ENCODE measurements around the gene MGMT. TPM values are rescaled to one million over a fixed set of nuclear protein-coding genes. Genes with fewer than 3 reads are reported as not detected.

MGMT gene
- total and polyA plus RNA-seq, 2 experiments from 2014 or later = 19.3 to 21.9 TPM

DNA sequence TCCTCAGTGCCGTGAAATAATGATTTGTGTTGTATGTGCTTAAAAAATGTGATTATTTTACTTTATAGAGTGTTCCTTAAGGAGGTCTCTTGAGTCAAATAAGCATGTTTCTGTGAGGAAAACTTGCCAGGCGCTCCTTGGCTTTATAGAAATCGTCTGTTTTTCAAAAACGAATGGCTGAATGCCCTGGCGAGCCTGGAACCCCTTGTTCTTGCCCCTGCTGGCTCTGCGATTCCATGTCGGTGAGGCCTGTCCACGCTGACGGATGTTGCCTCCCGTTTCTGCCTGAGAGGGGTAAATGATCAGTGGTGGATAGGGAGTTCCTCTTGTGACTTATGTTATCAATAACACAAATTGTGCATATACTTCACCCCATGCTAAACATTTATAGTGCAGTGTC lies 75.5 kb downstream of the MGMT start:
- Histone ChIP-seq H2AFZ (no peak overlapping the region), H3K79me2 (replicated peaks; ENCODE audit: insufficient read depth) (no peaks in the 10 kb centered on the region), H3K4me2 (no peak overlapping the region), H3K4me1 (ENCODE audit: insufficient read depth) (no peaks in the 10 kb centered on the region), H3K27ac (ENCODE audit: low read depth) (no peak overlapping the region), H3K9me2 (ENCODE audit: insufficient read depth) (no peaks in the 10 kb centered on the region), H3K36me3 (ENCODE audit: insufficient read depth) (no peaks in the 10 kb centered on the region), H4K20me1 (replicated peaks; ENCODE audit: insufficient read depth) (no peaks in the 10 kb centered on the region), H3K27me3 (ENCODE audit: insufficient read depth) (no peaks in the 10 kb centered on the region), H3K4me3 (no peak overlapping the region), H3F3A (replicated peaks; ENCODE audit: low read depth) (no peaks in the 10 kb centered on the region)
- Mint-ChIP-seq H3K4me3 (no peak overlapping the region), H3K27ac (no peak overlapping the region), H3K27me3 (ENCODE audit: insufficient read depth, low read depth, poor library complexity) (peaks cover 2% of the 10 kb centered on the region), H3K9me3 (no peaks in the 10 kb centered on the region; the same call in 1 of the 3 replicates), H3K4me1 (peaks cover 9% of the 10 kb centered on the region; the same call in 2 of the 3 replicates), H3K36me3 (ENCODE audit: low read depth) (peaks cover 10% of the 10 kb centered on the region; the same call in 1 of the 3 replicates)
- no peak for ATAC-seq
- TF ChIP-seq CREB1 (CRISPR knock-in tag; IDR thresholded peaks at IDR 0.05; ENCODE audit: low read depth) = no peak
- TF ChIP-seq POLR2AphosphoS5 (IDR thresholded peaks at IDR 0.05; ENCODE audit: low read depth) = no peak
- no peak for TF ChIP-seq ZNF331 (CRISPR knock-in tag; IDR thresholded peaks at IDR 0.05; ENCODE audit: low read depth)
- TF ChIP-seq, protein P1, sequence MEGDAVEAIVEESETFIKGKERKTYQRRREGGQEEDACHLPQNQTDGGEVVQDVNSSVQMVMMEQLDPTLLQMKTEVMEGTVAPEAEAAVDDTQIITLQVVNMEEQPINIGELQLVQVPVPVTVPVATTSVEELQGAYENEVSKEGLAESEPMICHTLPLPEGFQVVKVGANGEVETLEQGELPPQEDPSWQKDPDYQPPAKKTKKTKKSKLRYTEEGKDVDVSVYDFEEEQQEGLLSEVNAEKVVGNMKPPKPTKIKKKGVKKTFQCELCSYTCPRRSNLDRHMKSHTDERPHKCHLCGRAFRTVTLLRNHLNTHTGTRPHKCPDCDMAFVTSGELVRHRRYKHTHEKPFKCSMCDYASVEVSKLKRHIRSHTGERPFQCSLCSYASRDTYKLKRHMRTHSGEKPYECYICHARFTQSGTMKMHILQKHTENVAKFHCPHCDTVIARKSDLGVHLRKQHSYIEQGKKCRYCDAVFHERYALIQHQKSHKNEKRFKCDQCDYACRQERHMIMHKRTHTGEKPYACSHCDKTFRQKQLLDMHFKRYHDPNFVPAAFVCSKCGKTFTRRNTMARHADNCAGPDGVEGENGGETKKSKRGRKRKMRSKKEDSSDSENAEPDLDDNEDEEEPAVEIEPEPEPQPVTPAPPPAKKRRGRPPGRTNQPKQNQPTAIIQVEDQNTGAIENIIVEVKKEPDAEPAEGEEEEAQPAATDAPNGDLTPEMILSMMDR (conservative IDR thresholded peaks at IDR 0.05; ENCODE audit: low read depth in 2 of 2) = no peak
- TF ChIP-seq NANOG (IDR thresholded peaks at IDR 0.05; ENCODE audit: borderline replicate concordance) = no peak
- no peak for TF ChIP-seq ZNF114 (CRISPR knock-in tag; IDR thresholded peaks at IDR 0.05)
- TF ChIP-seq, protein P2, sequence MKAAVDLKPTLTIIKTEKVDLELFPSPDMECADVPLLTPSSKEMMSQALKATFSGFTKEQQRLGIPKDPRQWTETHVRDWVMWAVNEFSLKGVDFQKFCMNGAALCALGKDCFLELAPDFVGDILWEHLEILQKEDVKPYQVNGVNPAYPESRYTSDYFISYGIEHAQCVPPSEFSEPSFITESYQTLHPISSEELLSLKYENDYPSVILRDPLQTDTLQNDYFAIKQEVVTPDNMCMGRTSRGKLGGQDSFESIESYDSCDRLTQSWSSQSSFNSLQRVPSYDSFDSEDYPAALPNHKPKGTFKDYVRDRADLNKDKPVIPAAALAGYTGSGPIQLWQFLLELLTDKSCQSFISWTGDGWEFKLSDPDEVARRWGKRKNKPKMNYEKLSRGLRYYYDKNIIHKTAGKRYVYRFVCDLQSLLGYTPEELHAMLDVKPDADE (IDR thresholded peaks at IDR 0.05) = no peak
- no peak for TF ChIP-seq STAT1 (IDR thresholded peaks at IDR 0.05; ENCODE audit: unreplicated experiment)
- TF ChIP-seq EZH2phosphoT487 (IDR thresholded peaks at IDR 0.05; ENCODE audit: unreplicated experiment) = no peak
- TF ChIP-seq JUNB (IDR thresholded peaks at IDR 0.05; ENCODE audit: unreplicated experiment) = no peak
- no peak for DNase-seq (ENCODE audit: low spot score)

DNA sequence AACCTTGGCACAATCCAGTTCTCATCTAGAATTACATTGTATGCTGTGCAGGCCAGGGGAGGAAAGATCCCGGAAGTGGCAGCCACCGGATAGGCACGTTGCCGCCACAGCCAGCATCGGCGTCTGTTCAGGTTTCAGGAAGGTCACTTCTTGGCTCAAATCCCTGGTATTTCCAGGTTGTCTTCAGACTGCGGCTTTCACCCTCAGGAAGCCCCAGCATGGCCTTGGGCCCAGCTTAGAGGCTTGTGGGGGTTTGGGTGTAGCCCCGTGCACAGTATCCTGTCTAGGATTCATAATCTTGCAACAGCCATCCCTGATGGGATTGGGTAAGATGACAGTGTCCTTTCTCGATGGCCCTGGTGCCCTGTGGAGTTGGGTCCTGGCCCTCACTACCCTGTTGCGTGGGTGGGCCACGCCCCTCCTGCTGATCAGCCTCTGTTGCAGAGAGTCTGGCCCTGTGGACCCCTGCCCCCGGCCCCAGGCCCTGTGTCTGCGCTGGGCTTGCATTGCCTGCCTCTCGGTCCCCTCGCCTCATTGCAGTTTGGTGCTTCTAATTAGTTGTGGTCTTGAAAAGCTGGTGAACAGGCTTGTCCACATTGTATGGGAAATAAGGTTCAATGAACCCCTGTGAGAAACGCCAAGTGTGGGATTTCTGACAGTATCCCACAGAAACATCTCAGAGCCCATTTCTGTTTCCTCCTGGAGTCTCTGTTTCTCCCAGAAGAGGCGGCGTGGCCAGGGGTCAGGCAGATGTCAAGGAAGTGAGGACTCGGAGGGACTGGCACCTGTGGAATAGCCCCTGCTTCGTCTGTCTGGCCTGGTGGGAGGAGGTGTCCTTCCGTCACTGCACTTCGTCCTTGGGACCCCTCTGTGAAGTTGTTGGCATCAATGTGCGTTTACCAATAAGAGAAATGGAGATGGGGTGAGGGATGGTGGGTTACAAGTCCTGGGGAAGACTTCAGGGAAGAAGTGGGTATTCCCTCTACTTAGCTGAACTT lies 77.5 kb downstream of the MGMT start:
- Mint-ChIP-seq H3K27ac (no peak overlapping the region; the same call in 1 of the 2 replicates), H3K9me3 (no peaks in the 10 kb centered on the region; the same call in 2 of the 3 replicates), H3K27me3 (ENCODE audit: insufficient read depth, low read depth, poor library complexity) (peaks cover 2% of the 10 kb centered on the region), H3K36me3 (ENCODE audit: low read depth) (peaks cover 7% of the 10 kb centered on the region; the same call in 1 of the 3 replicates), H3K4me1 (peaks cover 9% of the 10 kb centered on the region; the same call in 2 of the 3 replicates), H3K4me3 (no peak overlapping the region)
- DNase-seq (ENCODE audit: low spot score) (no peak), ATAC-seq (no peak)
- Histone ChIP-seq H3K36me3 (ENCODE audit: insufficient read depth) (no peaks in the 10 kb centered on the region), H3K27ac (ENCODE audit: low read depth) (no peak overlapping the region), H4K20me1 (replicated peaks; ENCODE audit: insufficient read depth) (no peaks in the 10 kb centered on the region), H3K4me1 (ENCODE audit: insufficient read depth) (no peaks in the 10 kb centered on the region), H3K79me2 (replicated peaks; ENCODE audit: insufficient read depth) (no peaks in the 10 kb centered on the region), H3K9me2 (ENCODE audit: insufficient read depth) (no peaks in the 10 kb centered on the region), H2AFZ (no peak overlapping the region), H3F3A (replicated peaks; ENCODE audit: low read depth) (no peaks in the 10 kb centered on the region), H3K27me3 (ENCODE audit: insufficient read depth) (no peaks in the 10 kb centered on the region), H3K4me2 (no peak overlapping the region), H3K4me3 (no peak overlapping the region)
- TF ChIP-seq, protein P3, sequence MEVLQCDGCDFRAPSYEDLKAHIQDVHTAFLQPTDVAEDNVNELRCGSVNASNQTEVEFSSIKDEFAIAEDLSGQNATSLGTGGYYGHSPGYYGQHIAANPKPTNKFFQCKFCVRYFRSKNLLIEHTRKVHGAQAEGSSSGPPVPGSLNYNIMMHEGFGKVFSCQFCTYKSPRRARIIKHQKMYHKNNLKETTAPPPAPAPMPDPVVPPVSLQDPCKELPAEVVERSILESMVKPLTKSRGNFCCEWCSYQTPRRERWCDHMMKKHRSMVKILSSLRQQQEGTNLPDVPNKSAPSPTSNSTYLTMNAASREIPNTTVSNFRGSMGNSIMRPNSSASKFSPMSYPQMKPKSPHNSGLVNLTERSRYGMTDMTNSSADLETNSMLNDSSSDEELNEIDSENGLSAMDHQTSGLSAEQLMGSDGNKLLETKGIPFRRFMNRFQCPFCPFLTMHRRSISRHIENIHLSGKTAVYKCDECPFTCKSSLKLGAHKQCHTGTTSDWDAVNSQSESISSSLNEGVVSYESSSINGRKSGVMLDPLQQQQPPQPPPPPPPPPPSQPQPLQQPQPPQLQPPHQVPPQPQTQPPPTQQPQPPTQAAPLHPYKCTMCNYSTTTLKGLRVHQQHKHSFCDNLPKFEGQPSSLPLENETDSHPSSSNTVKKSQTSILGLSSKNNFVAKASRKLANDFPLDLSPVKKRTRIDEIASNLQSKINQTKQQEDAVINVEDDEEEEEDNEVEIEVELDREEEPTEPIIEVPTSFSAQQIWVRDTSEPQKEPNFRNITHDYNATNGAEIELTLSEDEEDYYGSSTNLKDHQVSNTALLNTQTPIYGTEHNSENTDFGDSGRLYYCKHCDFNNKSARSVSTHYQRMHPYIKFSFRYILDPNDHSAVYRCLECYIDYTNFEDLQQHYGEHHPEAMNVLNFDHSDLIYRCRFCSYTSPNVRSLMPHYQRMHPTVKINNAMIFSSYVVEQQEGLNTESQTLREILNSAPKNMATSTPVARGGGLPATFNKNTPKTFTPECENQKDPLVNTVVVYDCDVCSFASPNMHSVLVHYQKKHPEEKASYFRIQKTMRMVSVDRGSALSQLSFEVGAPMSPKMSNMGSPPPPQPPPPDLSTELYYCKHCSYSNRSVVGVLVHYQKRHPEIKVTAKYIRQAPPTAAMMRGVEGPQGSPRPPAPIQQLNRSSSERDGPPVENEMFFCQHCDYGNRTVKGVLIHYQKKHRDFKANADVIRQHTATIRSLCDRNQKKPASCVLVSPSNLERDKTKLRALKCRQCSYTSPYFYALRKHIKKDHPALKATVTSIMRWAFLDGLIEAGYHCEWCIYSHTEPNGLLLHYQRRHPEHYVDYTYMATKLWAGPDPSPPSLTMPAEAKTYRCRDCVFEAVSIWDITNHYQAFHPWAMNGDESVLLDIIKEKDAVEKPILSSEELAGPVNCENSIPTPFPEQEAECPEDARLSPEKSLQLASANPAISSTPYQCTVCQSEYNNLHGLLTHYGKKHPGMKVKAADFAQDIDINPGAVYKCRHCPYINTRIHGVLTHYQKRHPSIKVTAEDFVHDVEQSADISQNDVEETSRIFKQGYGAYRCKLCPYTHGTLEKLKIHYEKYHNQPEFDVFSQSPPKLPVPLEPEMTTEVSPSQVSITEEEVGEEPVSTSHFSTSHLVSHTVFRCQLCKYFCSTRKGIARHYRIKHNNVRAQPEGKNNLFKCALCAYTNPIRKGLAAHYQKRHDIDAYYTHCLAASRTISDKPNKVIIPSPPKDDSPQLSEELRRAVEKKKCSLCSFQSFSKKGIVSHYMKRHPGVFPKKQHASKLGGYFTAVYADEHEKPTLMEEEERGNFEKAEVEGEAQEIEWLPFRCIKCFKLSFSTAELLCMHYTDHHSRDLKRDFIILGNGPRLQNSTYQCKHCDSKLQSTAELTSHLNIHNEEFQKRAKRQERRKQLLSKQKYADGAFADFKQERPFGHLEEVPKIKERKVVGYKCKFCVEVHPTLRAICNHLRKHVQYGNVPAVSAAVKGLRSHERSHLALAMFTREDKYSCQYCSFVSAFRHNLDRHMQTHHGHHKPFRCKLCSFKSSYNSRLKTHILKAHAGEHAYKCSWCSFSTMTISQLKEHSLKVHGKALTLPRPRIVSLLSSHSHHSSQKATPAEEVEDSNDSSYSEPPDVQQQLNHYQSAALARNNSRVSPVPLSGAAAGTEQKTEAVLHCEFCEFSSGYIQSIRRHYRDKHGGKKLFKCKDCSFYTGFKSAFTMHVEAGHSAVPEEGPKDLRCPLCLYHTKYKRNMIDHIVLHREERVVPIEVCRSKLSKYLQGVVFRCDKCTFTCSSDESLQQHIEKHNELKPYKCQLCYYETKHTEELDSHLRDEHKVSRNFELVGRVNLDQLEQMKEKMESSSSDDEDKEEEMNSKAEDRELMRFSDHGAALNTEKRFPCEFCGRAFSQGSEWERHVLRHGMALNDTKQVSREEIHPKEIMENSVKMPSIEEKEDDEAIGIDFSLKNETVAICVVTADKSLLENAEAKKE (CRISPR knock-in tag; IDR thresholded peaks at IDR 0.05) = no peak
- no peak for TF ChIP-seq EZH2 (IDR thresholded peaks at IDR 0.05; ENCODE audit: low read depth, unreplicated experiment)
